ENCODE results near the gene GPC3. TPM values are rescaled to one million over a fixed set of nuclear protein-coding genes. Genes with fewer than 3 reads are reported as not detected.

Gene GPC3
- polyA plus RNA-seq, 2 of the 4 experiments (the other 2 are of a cell fraction): not detected

- TF ChIP-seq TP53 (CRISPR knock-in tag; IDR thresholded peaks at IDR 0.05): no peak
- TF ChIP-seq JUNB (IDR thresholded peaks at IDR 0.05): no peak
- TF ChIP-seq EHMT2 (IDR thresholded peaks at IDR 0.05; ENCODE audit: low read depth): no peak
- no peak for TF ChIP-seq POLR2AphosphoS2 (conservative IDR thresholded peaks at IDR 0.05; ENCODE audit: low read length)
- WGBS (ENCODE audit: missing lambda C conversion rate): 26% methylated on average over 3 of the region's 3 CpGs
- DNase-seq (ENCODE audit: low read depth in 1 of 2, low spot score in 1 of 2) (no peak), FAIRE-seq (peak; percentile 13), ATAC-seq (no peak)
- no peaks in the 10 kb centered on the region for H3K9me3 ChIP-seq
- no peak overlapping the region for H3K4me3 ChIP-seq
- CTCF ChIA-PET: no interaction called here
- POLR2A ChIA-PET: no interaction called here
- no peak overlapping the region for H3K4me2 ChIP-seq
- H3K4me1 ChIP-seq: no peaks in the 10 kb centered on the region
- no peak overlapping the region for H3K27ac ChIP-seq
Measured at GRCh38 chrX:133511041-133511440, 474.4 kb downstream of the GPC3 start.

GRCh38 chrX:133497356-133497755, 488.0 kb downstream of the GPC3 start:
- CTCF ChIA-PET: no interaction called here

GRCh38 chrX:133495464-133496391, 489.7 kb downstream of the GPC3 start:
- WGBS (ENCODE audit: missing lambda C conversion rate): 23% methylated on average over 16 of the region's 16 CpGs
- no peak for DNase-seq (ENCODE audit: low read depth in 1 of 2, low spot score in 1 of 2)

More at GRCh38 chrX:133497356-133497755, 488.0 kb downstream of the GPC3 start:
- POLR2A ChIA-PET: no interaction called here
- ATAC-seq: no peak
- 23% methylated on average over 10 of the region's 10 CpGs for WGBS (ENCODE audit: missing lambda C conversion rate)
- H3K4me1 ChIP-seq: no peaks in the 10 kb centered on the region
- no peaks in the 10 kb centered on the region for H3K9me3 ChIP-seq
- H3K27ac ChIP-seq: no peak overlapping the region
- FAIRE-seq: no peak
- TF ChIP-seq TP53 (CRISPR knock-in tag; IDR thresholded peaks at IDR 0.05) (no peak), POLR2A (IDR thresholded peaks at IDR 0.05; ENCODE audit: low read length) (no peak), JUNB (IDR thresholded peaks at IDR 0.05) (no peak), NR3C1 (IDR thresholded peaks at IDR 0.05) (no peak)
- no peak overlapping the region for H3K4me3 ChIP-seq
- DNase-seq (ENCODE audit: low read depth in 1 of 2, low spot score in 1 of 2): no peak
- no peak overlapping the region for H3K4me2 ChIP-seq

GRCh38 chrX:133493366-133493765, 492.0 kb downstream of the GPC3 start:
- H3K4me3 ChIP-seq: no peak overlapping the region
- H3K4me1 ChIP-seq: no peaks in the 10 kb centered on the region
- ATAC-seq (no peak), FAIRE-seq (no peak), DNase-seq (ENCODE audit: low read depth in 1 of 2, low spot score in 1 of 2) (no peak)
- H3K9me3 ChIP-seq: no peaks in the 10 kb centered on the region
- ChIA-PET CTCF (no interaction called here), POLR2A (no interaction called here)
- 16% methylated on average over 4 of the region's 4 CpGs for WGBS (ENCODE audit: missing lambda C conversion rate)
- H3K4me2 ChIP-seq: no peak overlapping the region
- H3K27ac ChIP-seq: no peak overlapping the region
- no peak for TF ChIP-seq PBX3 (IDR thresholded peaks at IDR 0.05)
- no peak for TF ChIP-seq POLR2A (IDR thresholded peaks at IDR 0.05; ENCODE audit: low read length)
- no peak for TF ChIP-seq E2F6 (IDR thresholded peaks at IDR 0.05; ENCODE audit: borderline replicate concordance, low read depth)
- TF ChIP-seq MYC (IDR thresholded peaks at IDR 0.05; ENCODE audit: borderline replicate concordance, low read length): no peak
- TF ChIP-seq REST (IDR thresholded peaks at IDR 0.05): no peak
- TF ChIP-seq ZC3H11A (IDR thresholded peaks at IDR 0.05): no peak
- no peak for TF ChIP-seq CBX8 (IDR thresholded peaks at IDR 0.05)
- TF ChIP-seq RNF2 (IDR thresholded peaks at IDR 0.05; ENCODE audit: borderline replicate concordance, low read depth): no peak
- TF ChIP-seq HOXB5 (CRISPR knock-in tag; IDR thresholded peaks at IDR 0.05): no peak
- TF ChIP-seq CEBPB (IDR thresholded peaks at IDR 0.05): no peak
- no peak for TF ChIP-seq EHF (CRISPR knock-in tag; IDR thresholded peaks at IDR 0.05)
- no peak for TF ChIP-seq JUN (IDR thresholded peaks at IDR 0.05)

More at GRCh38 chrX:133495464-133496391, 489.7 kb downstream of the GPC3 start:
- no peaks in the 10 kb centered on the region for H3K9me3 ChIP-seq
- no peak for TF ChIP-seq MAX (IDR thresholded peaks at IDR 0.05)
- TF ChIP-seq MAFK (IDR thresholded peaks at IDR 0.05; ENCODE audit: partially characterized antibody): no peak
- TF ChIP-seq E2F6 (IDR thresholded peaks at IDR 0.05; ENCODE audit: borderline replicate concordance, low read depth): no peak
- no peak for TF ChIP-seq MYC (IDR thresholded peaks at IDR 0.05; ENCODE audit: borderline replicate concordance, low read length)
- TF ChIP-seq ZFP36 (IDR thresholded peaks at IDR 0.05; ENCODE audit: borderline replicate concordance, partially characterized antibody): no peak
- TF ChIP-seq POLR2A (IDR thresholded peaks at IDR 0.05; ENCODE audit: low read length): no peak
- no peak for TF ChIP-seq RARB (CRISPR knock-in tag; IDR thresholded peaks at IDR 0.05)
- no peak for TF ChIP-seq CBX8 (IDR thresholded peaks at IDR 0.05)
- no peak for TF ChIP-seq ZSCAN20 (CRISPR knock-in tag; IDR thresholded peaks at IDR 0.05)
- no peak for TF ChIP-seq NPAS2 (CRISPR knock-in tag; IDR thresholded peaks at IDR 0.05; ENCODE audit: borderline replicate concordance)
- no peaks in the 10 kb centered on the region for H3K4me1 ChIP-seq
- no peak overlapping the region for H3K27ac ChIP-seq
- CTCF ChIA-PET: no interaction called here
- H3K4me2 ChIP-seq: no peak overlapping the region
- ATAC-seq: no peak
- no peak for FAIRE-seq
- POLR2A ChIA-PET: no interaction called here
- no peak overlapping the region for H3K4me3 ChIP-seq
